KMS-11 (cell line): ENCODE results near the gene SUGP2.

ENCODE experiments used
- H2AFZ ChIP-seq: fragments of 200-600 bp; sonication (generic); 2 replicates; pipeline ENCODE4 v1.6.1; 2016; ENCODE audit warnings: antibody characterized with exemption, mixed run types, low read depth
- H3K27ac ChIP-seq: fragments of 200-600 bp; sonication (generic); 2 replicates; pipeline ENCODE4 v1.6.1; 2016; ENCODE audit warnings: mild to moderate bottlenecking, mixed run types
- H3K27me3 ChIP-seq: fragments of 200-600 bp; sonication (generic); 2 replicates; pipeline ENCODE4 v1.6.1; 2017; ENCODE audit warnings: mild to moderate bottlenecking, low read depth, mixed run types, moderate library complexity; ENCODE audit not compliant: insufficient read depth
- H3K36me3 ChIP-seq: fragments of 200-600 bp; sonication (generic); 2 replicates; pipeline ENCODE4 v1.6.1; 2017; ENCODE audit warnings: mild to moderate bottlenecking, mixed run types; ENCODE audit not compliant: insufficient read depth
- H3K4me1 ChIP-seq: fragments of 200-600 bp; sonication (generic); 2 replicates; pipeline ENCODE4 v1.6.1; 2016; ENCODE audit warnings: mild to moderate bottlenecking, low read depth, mixed run types; ENCODE audit not compliant: poor library complexity, severe bottlenecking
- H3K4me2 ChIP-seq: fragments of 200-600 bp; sonication (generic); 2 replicates; pipeline ENCODE4 v1.7.0; 2016; ENCODE audit warnings: mild to moderate bottlenecking, mixed run types
- H3K4me3 ChIP-seq: fragments of 200-600 bp; sonication (generic); IDR thresholded peaks from 2 replicates; pipeline ENCODE4 v1.6.1; 2017; ENCODE audit warnings: low read depth, low read length, mixed read lengths; ENCODE audit not compliant: insufficient read depth
- H3K79me2 ChIP-seq: fragments of 200-600 bp; sonication (generic); 2 replicates; pipeline ENCODE4 v1.6.1; 2016; ENCODE audit warnings: low read depth, mixed run types; ENCODE audit not compliant: insufficient read depth
- H3K9ac ChIP-seq: fragments of 200-600 bp; sonication (generic); 2 replicates; pipeline ENCODE4 v1.6.1; 2016; ENCODE audit warnings: mild to moderate bottlenecking, mixed run types
- H4K20me1 ChIP-seq: fragments of 200-600 bp; sonication (generic); 2 replicates; pipeline ENCODE4 v1.6.1; 2016; ENCODE audit warnings: mild to moderate bottlenecking, mixed run types; ENCODE audit not compliant: insufficient read depth
- TF ChIP-seq, protein P1 (sequence below): fragments of 200-600 bp; sonication (generic); conservative IDR thresholded peaks from 2 replicates; pipeline ENCODE4 v1.6.1; 2017; ENCODE audit warnings: low read depth, mild to moderate bottlenecking, antibody characterized with exemption, low read length, moderate library complexity, mixed read lengths

SUGP2 gene

DNA sequence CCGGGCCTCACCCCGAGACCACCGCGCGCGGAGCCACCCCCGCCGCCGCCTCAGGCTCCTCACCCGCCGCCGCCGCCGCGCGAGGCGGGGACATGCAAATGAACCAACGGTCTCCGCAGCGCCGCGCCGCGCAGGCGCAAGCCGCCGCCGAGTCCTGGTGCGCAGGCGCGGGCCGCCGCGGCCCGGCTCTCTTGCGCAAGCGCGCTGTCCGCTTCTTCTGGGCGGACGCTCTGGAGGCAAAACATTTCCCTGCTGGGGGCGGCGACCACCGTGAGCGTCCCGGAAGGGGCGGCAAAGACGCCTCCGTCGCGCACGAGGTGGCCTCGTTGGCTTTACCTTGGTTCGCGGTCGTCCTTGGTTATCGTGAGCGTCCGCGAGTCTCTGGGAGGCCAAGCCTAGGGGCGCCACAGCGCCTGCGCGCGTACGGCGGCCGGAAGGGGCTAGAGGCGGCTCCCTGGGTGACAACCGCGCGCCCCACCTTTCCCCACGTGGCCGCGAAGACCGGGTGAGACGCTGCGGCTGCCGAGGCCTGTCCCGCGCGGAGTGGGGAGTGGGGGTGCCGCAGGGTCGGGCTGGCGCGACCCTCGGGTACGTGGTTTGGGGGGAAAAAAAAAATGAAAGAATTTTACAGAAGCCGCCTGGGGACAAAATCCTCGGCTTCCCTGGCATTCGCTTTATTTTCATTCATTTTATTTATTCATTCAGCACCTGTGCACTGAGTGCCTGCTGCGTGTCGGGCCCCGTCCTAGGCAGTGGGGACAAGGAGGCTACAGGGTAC, at the start of gene SUGP2, which contains the start of gene ARMC6:
Gene SUGP2 (minus strand): TSS at position 92 of the 778 bp plus-strand sequence. CDS start 2,446 bp downstream, outside the sequence.
Gene ARMC6 (plus strand): TSS at position 178 of the 778 bp plus-strand sequence. CDS start 607 bp downstream, outside the sequence.
- Histone ChIP-seq H3K9ac (peak within 1 kb of the TSS; percentile 89), H3K79me2 (peaks cover 65% of the 10 kb centered on the region), H3K4me3 (peak within 1 kb of the TSS; percentile 61), H3K4me1 (peaks cover 24% of the 10 kb centered on the region), H4K20me1 (no peaks in the 10 kb centered on the region), H2AFZ (peak within 1 kb of the TSS; percentile 87), H3K27me3 (no peaks in the 10 kb centered on the region), H3K27ac (peak within 1 kb of the TSS; percentile 92), H3K36me3 (peaks cover 6% of the 10 kb centered on the region; the same call in 1 of the 2 replicates), H3K4me2 (peak within 1 kb of the TSS; percentile 100)
- TF ChIP-seq, protein P1, sequence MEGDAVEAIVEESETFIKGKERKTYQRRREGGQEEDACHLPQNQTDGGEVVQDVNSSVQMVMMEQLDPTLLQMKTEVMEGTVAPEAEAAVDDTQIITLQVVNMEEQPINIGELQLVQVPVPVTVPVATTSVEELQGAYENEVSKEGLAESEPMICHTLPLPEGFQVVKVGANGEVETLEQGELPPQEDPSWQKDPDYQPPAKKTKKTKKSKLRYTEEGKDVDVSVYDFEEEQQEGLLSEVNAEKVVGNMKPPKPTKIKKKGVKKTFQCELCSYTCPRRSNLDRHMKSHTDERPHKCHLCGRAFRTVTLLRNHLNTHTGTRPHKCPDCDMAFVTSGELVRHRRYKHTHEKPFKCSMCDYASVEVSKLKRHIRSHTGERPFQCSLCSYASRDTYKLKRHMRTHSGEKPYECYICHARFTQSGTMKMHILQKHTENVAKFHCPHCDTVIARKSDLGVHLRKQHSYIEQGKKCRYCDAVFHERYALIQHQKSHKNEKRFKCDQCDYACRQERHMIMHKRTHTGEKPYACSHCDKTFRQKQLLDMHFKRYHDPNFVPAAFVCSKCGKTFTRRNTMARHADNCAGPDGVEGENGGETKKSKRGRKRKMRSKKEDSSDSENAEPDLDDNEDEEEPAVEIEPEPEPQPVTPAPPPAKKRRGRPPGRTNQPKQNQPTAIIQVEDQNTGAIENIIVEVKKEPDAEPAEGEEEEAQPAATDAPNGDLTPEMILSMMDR: no peak

DNA sequence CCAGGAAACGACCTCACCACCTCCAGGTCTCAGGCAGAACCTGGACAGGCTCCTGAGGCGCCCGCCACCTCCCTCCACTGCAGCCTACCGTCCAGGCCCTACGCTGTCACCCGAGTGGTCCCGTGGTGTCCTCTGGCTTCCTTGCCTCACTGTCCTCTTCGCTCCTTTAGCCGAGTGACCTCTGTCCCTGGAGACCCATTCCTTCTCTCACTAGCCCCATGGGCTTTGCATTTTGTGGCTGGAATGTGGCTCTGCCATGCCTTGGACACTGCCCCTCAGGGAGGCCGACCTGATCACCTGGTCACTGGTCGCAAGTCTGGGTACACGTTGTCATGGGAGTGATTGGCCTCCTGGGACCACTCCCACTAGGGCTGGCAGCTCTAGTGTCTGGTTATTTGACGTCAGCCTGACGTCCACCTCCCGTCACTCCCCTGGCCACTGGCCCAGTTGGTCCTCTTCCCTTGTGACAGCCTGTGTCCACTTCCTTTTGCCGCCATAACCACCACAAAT, 48.4 kb upstream of the SUGP2 start:
- Histone ChIP-seq H3K27me3 (no peaks in the 10 kb centered on the region), H3K79me2 (no peaks in the 10 kb centered on the region)

DNA sequence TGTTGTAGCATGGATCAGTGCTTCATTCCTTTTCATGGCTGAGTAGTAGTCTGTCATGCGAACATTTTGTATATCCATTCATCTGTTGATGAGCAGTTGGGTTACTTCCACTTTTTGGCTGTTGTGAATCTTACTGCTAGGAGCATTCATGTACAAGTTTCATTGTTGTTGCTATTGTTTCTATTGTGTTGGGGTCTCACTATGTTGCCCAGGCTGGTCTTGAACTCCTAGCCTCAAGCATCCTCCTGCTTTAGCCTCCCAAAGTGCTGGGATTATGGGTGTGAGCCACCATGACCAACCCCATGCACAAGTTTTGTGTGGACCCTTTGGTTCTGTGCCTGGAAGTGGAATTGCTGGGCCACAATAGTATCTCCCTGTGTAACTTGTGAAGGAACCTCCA, 46.3 kb upstream of the SUGP2 start:
- Histone ChIP-seq H3K79me2 (no peaks in the 10 kb centered on the region), H4K20me1 (no peaks in the 10 kb centered on the region), H3K4me1 (no peaks in the 10 kb centered on the region), H3K4me2 (no peak overlapping the region), H3K36me3 (no peaks in the 10 kb centered on the region), H3K27ac (no peak overlapping the region), H2AFZ (no peak overlapping the region), H3K9ac (no peak overlapping the region), H3K27me3 (no peaks in the 10 kb centered on the region), H3K4me3 (no peak overlapping the region)
- TF ChIP-seq, protein P1: no peak

More for the DNA sequence above, 48.4 kb upstream of the SUGP2 start:
- Histone ChIP-seq H3K36me3 (no peaks in the 10 kb centered on the region), H3K4me3 (no peak overlapping the region), H2AFZ (no peak overlapping the region), H4K20me1 (no peaks in the 10 kb centered on the region), H3K4me2 (no peak overlapping the region), H3K9ac (no peak overlapping the region), H3K27ac (no peak overlapping the region), H3K4me1 (no peaks in the 10 kb centered on the region)
- TF ChIP-seq, protein P1: no peak

DNA sequence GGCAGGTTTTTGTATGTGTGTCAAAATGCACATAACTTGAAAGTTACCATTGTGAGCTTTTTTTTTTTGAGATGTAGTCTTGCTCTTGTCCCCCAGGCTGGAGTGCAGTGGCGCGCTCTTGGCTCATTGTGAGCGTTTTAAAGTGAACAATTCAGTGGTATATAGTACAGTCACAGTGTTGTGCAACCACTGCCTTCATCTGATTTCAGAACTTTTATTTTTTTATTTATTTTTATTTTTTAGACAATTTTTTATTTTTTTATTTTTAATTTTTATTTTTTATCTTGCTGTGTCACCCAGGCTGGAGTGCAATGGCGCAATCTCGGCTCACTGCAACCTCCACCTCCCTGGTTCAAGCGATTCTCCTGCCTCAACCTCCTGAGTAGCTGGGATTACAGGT, 45.5 kb upstream of the SUGP2 start:
- Histone ChIP-seq H3K27me3 (no peaks in the 10 kb centered on the region), H3K79me2 (no peaks in the 10 kb centered on the region), H3K9ac (no peak overlapping the region), H3K4me3 (no peak overlapping the region), H3K4me2 (no peak overlapping the region), H3K36me3 (no peaks in the 10 kb centered on the region), H4K20me1 (no peaks in the 10 kb centered on the region), H3K4me1 (no peaks in the 10 kb centered on the region), H2AFZ (no peak overlapping the region), H3K27ac (no peak overlapping the region)
- TF ChIP-seq, protein P1: no peak
